MM.1S (cell line): Measurements from ENCODE around the gene ORC3.

Source experiments
- DNase-seq: peaks from one replicate; pipeline ENCODE4 v3.0.0-alpha.2; 2015
- H2AFZ ChIP-seq: fragments of 300-600 bp; sonication (generic); 2 replicates; pipeline ENCODE4 v1.6.0; 2016; ENCODE audit warnings: antibody characterized with exemption, low read length
- H3F3A ChIP-seq: fragments of 300-600 bp; sonication (generic); 2 replicates; pipeline ENCODE4 v1.6.1; 2016; ENCODE audit warnings: mild to moderate bottlenecking, antibody characterized with exemption, low read length, moderate library complexity, mixed read lengths; ENCODE audit not compliant: insufficient read depth
- H3K27ac ChIP-seq: fragments of 300-600 bp; sonication (generic); 2 replicates; pipeline ENCODE4 v1.5.1; 2016; ENCODE audit warnings: mild to moderate bottlenecking, low read length
- H3K27me3 ChIP-seq: fragments of 300-600 bp; sonication (generic); replicated peaks from 2 replicates; pipeline ENCODE4 v1.6.0; 2016; ENCODE audit warnings: low read length; ENCODE audit not compliant: insufficient read depth
- H3K36me3 ChIP-seq: fragments of 300-600 bp; sonication (generic); replicated peaks from 2 replicates; pipeline ENCODE4 v1.6.1; 2016; ENCODE audit warnings: mild to moderate bottlenecking, low read length, mixed read lengths; ENCODE audit not compliant: insufficient read depth
- H3K4me1 ChIP-seq: fragments of 300-600 bp; sonication (generic); 2 replicates; pipeline ENCODE4 v1.6.1; 2016; ENCODE audit warnings: low read length, mixed read lengths
- H3K4me2 ChIP-seq: fragments of 300-600 bp; sonication (generic); 2 replicates; pipeline ENCODE4 v1.6.0; 2016; ENCODE audit warnings: low read depth, low read length
- H3K4me3 ChIP-seq: fragments of 300-600 bp; sonication (generic); 2 replicates; pipeline ENCODE4 v1.5.1; 2016; ENCODE audit warnings: low read length, mixed read lengths
- H3K79me2 ChIP-seq: fragments of 300-600 bp; sonication (generic); 2 replicates; pipeline ENCODE4 v1.6.1; 2016; ENCODE audit warnings: mixed run types, low read length, mixed read lengths
- H3K9ac ChIP-seq: fragments of 300-600 bp; sonication (generic); 2 replicates; pipeline ENCODE4 v1.6.1; 2016; ENCODE audit warnings: low read length, mixed read lengths
- H3K9me2 ChIP-seq: fragments of 300-600 bp; sonication (generic); replicated peaks from 2 replicates; pipeline ENCODE4 v1.6.1; 2016; ENCODE audit warnings: mild to moderate bottlenecking, low read length, mixed read lengths; ENCODE audit not compliant: insufficient read depth
- H3K9me3 ChIP-seq: fragments of 300-600 bp; sonication (generic); replicated peaks from 2 replicates; pipeline ENCODE4 v1.6.1; 2016; ENCODE audit warnings: mild to moderate bottlenecking, low read length, mixed read lengths; ENCODE audit not compliant: insufficient read depth
- H4K20me1 ChIP-seq: fragments of 300-600 bp; sonication (generic); 2 replicates; pipeline ENCODE4 v1.6.1; 2016; ENCODE audit warnings: mild to moderate bottlenecking, low read length, moderate library complexity, mixed read lengths; ENCODE audit not compliant: insufficient read depth
- EZH2 ChIP-seq: fragments of 300-600 bp; sonication (generic); optimal IDR thresholded peaks from 2 replicates; pipeline ENCODE3; 2017; ENCODE audit warnings: low read depth, mild to moderate bottlenecking, antibody characterized with exemption, low read length, mixed read lengths
- EZH2phosphoT487 ChIP-seq: fragments of 300-600 bp; sonication (generic); IDR thresholded peaks from 2 replicates; pipeline ENCODE4 v1.6.1; 2018; ENCODE audit warnings: antibody characterized with exemption, low read length
- TF ChIP-seq, protein P1 (sequence below): fragments of 300-600 bp; sonication (generic); IDR thresholded peaks from 2 replicates; pipeline ENCODE4 v1.5.1; 2016; ENCODE audit warnings: antibody characterized with exemption, low read length, mixed read lengths

Gene ORC3

DNA sequence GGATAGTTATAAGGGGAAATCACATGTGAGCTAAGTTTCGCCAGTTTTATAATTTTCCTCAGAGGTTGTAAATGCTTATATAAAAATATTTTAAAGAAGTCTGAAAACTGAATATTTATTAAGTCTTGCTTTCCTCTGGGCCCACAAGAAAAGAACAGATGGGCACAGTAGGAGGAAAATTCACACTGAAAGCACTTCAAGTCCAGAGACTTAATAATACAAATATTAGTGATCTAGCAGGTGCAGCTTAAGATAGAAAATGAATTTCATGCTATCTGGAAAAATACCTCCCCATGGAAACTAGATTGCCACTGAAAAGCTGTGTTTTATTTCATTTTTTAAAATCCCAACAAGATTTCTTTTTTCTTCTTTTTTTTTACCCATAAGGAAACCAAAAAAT lies 47.2 kb downstream of the ORC3 start:
- H3K9ac ChIP-seq: no peak overlapping the region
- no peak for DNase-seq
- H3K4me3 ChIP-seq: no peak overlapping the region

DNA sequence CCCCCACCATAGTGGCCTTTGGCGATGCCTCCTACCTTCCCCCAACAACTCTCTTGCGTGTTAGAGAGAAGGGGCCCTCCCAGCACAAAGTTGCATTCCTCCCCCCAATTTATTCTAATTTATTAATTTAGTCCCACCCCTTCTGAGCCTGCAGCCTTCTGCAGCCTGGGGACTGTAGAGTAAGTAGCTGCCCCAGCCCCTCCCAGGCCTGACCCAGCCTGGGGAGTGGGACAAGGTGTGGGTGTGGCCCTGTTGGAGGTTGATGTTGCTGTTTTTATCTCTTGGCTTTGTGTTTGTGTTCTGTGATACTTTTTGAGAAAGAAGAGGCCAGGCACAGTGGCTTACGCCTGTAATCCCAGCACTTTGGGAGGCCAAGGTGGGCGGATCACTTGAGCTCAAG lies 49.4 kb downstream of the ORC3 start:
- Histone ChIP-seq H3K27me3 (no peaks in the 10 kb centered on the region), H3F3A (peaks cover 8% of the 10 kb centered on the region), H3K4me1 (peaks cover 34% of the 10 kb centered on the region), H3K9me2 (no peaks in the 10 kb centered on the region), H3K79me2 (no peaks in the 10 kb centered on the region), H3K27ac (no peak overlapping the region), H4K20me1 (no peaks in the 10 kb centered on the region), H3K4me2 (no peak overlapping the region), H3K36me3 (no peaks in the 10 kb centered on the region), H3K9me3 (no peaks in the 10 kb centered on the region), H3K4me3 (no peak overlapping the region), H2AFZ (no peak overlapping the region), H3K9ac (no peak overlapping the region)
- DNase-seq: no peak
- TF ChIP-seq EZH2phosphoT487 (no peak), EZH2 (no peak)
- TF ChIP-seq, protein P1, sequence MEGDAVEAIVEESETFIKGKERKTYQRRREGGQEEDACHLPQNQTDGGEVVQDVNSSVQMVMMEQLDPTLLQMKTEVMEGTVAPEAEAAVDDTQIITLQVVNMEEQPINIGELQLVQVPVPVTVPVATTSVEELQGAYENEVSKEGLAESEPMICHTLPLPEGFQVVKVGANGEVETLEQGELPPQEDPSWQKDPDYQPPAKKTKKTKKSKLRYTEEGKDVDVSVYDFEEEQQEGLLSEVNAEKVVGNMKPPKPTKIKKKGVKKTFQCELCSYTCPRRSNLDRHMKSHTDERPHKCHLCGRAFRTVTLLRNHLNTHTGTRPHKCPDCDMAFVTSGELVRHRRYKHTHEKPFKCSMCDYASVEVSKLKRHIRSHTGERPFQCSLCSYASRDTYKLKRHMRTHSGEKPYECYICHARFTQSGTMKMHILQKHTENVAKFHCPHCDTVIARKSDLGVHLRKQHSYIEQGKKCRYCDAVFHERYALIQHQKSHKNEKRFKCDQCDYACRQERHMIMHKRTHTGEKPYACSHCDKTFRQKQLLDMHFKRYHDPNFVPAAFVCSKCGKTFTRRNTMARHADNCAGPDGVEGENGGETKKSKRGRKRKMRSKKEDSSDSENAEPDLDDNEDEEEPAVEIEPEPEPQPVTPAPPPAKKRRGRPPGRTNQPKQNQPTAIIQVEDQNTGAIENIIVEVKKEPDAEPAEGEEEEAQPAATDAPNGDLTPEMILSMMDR: no peak

More for the DNA sequence above, 47.2 kb downstream of the ORC3 start:
- TF ChIP-seq EZH2phosphoT487 (no peak), EZH2 (no peak)
- TF ChIP-seq, protein P1: no peak
- H3K27ac ChIP-seq: peak overlapping the region; percentile 37; the same call in 1 of the 2 replicates
- no peaks in the 10 kb centered on the region for H3K9me2 ChIP-seq
- H4K20me1 ChIP-seq: no peaks in the 10 kb centered on the region
- H2AFZ ChIP-seq: no peak overlapping the region
- H3K4me2 ChIP-seq: no peak overlapping the region
- no peaks in the 10 kb centered on the region for H3K36me3 ChIP-seq
- H3K79me2 ChIP-seq: no peaks in the 10 kb centered on the region
- no peaks in the 10 kb centered on the region for H3K27me3 ChIP-seq
- H3K9me3 ChIP-seq: no peaks in the 10 kb centered on the region
- H3K4me1 ChIP-seq: peaks cover 34% of the 10 kb centered on the region
- peaks cover 8% of the 10 kb centered on the region for H3F3A ChIP-seq

DNA sequence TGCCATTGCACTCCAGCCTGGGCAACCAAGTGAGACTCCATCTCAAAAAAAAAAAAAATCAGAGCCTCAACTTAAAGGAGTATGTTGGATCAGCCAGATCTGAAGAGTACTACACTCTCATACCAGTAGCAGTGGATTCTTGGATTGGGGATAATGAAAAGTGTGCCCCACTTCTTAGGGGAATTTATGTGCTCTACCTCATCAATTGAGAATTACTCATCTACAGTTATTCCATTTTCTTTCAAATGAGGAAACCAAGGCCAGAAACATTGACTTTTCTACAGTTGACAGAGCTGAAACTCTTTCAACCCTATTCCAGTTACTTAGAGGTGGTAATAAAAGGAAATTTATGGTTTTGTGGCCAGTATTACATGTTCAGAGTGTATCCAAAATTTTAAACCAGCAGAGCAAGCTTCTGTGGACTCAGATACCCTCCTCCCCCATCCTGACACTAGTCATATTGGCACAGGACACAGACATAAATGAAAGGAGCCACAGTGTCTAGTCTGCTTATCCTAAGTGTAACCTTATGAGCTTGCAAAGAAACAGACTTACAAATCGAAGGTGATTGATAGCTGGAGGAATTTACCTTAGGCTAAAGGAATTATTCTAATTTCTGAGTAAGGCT lies 51.2 kb downstream of the ORC3 start:
- no peaks in the 10 kb centered on the region for H3K9me3 ChIP-seq
- no peak overlapping the region for H3K4me2 ChIP-seq
- no peak overlapping the region for H3K4me3 ChIP-seq
- no peak overlapping the region for H3K27ac ChIP-seq
- H3K9ac ChIP-seq: no peak overlapping the region
- no peaks in the 10 kb centered on the region for H4K20me1 ChIP-seq
- peaks cover 20% of the 10 kb centered on the region for H3K4me1 ChIP-seq
- DNase-seq: no peak
- no peaks in the 10 kb centered on the region for H3K36me3 ChIP-seq
- H3K79me2 ChIP-seq: 0 out of 2 replicates have a peak, but pooled peaks cover 3% of the 10 kb centered on the region
- no peak overlapping the region for H2AFZ ChIP-seq
- no peaks in the 10 kb centered on the region for H3K27me3 ChIP-seq
- peaks cover 9% of the 10 kb centered on the region for H3F3A ChIP-seq
- no peaks in the 10 kb centered on the region for H3K9me2 ChIP-seq
- TF ChIP-seq EZH2phosphoT487 (no peak), EZH2 (no peak)
- TF ChIP-seq, protein P1: no peak
